HT-29 (cell line): Measurements from ENCODE around the gene METAP1D. TPM values are rescaled to one million over a fixed set of nuclear protein-coding genes. Genes with fewer than 3 reads are reported as not detected.
A peak's percentile ranks its signal among the peaks of the same experiment; 100 is the strongest.
"Not testable (repeated sequence)": the region's sequence is repeated elsewhere in the genome, so short reads cannot be mapped to it uniquely, and the experiment has no call there.

Source experiments
- DNase-seq: peaks from one replicate; pipeline ENCODE4 v3.0.0-alpha.2; 2015; ENCODE audit warnings: low spot score
- total RNA-seq: library from RNA; depleted of rRNA; stranded (reverse); fragments of >200 nt; shearing (Covaris generic); gene quantifications from 2 replicates; pipeline ENCODE4 v1.2.3, GENCODE V29; 2014

The METAP1D gene
- total RNA-seq, 1 experiment from 2014 or later, result 8.5 TPM

DNA sequence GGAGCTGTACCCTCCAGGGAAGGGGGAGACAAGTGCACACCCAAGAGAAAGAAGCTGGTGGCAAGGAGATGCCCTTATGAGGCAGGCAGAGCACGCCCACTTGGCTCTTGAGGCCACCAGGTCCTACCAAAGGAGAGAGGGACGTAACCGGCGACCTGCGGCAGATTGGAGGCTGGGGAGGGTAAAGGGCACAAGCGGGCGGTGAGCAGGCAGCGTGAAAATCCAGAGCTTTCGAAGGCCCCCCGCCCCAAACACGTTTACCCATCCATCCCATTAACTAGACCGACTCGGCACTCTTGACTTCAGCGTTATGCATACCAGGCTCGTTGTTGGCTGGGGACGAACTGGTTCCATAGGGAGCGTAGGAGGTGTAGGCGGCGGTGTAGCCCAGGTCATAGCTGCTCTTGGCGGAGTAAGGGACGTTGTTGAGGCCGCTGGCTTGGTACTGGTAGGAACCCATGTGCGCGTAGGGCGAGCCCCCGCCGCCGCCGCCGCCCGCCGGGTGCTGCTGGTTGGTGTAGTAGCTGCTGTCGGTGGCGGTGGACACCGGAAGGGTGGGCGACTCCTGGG is 102.2 kb downstream of the METAP1D start:
- DNase-seq, result no peak

DNA sequence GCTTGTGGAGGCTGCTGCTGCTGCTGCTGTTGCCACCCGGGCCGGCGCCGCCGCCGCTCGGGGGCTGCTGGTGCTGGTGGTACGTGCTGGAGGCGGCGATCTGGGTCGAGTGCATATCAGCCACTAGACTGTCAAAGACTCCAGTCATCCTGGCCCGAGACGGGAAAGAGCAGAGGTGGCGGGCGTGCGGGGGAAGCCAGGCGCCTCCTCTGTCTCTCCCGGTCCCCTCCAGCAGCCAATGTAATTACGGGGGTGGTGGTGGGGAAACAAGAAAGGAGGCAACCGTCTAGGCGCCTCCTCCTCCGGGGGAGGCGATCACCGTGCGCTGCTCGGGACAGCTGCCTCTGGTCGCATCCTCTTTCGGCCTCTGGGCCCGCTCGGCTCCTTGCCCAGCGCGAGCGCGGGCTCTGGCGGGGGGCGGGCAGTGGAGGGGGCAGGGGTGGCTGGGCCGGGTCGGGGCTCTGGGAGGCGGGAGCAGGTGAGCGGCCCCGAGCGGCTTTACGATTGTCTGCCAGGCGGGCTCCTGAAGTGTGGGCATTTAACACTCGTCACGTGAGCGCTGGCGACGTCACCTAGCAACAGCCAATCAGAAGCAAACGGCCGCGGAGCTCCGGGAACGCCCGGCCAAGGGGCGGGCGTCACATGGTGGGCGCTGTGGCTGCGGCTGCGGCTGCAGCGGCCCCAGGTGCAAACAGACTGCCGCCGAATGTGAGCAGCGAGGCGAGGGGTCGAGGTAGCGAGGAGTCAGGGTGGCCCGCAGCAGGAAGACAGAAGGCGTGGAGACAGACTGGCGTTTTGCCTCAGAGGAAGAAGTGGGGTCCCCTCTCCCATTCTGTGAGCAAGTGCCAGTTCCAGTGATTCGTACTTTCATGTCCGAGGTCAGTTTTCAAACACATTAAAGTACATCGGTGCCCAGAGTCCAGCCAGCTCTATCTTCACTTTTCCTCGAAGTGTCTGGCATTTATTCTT is 102.9 kb downstream of the METAP1D start, which contains the start of gene DLX2:
TSS of gene DLX2 (minus strand) at position 510 of the 969 bp plus-strand sequence. CDS start at position 148, 362 bp downstream.
- peak; percentile 80 for DNase-seq

DNA sequence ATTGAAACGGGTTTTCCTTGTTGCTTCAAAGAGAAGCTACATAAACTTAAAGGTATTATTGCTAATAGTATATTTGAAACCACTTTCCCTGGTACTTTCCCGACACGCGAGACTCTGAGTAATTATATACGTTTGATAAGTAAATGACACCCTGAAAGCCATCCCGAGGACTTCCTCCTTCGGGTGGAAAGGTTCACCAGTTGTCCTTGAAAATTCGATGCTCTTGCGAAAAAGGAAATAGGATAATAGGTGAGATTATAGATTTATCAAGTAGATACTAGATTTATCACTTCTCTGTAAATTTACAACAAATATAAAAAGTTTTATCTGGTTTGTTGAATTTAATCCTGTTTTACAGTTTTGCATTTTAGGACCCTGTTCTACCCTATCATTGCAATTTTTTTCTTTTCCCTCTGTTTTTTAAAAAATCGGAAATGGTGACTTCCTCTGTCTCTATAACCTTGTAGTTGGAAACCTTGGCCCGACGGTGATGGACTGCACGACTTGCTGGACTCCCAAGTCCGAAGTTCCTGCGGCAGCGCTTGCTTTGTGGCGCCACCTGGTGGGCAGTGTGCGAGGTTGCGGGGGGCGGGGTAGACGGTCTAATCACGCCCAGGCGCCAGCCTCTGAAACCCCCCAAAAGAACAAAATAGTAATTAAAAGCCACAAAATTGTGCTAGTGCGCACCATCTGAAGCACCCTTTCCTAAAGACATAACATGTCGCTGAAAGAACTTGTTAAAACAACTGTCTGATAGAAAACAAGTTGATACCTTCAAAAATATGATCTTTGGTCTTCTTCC is 103.9 kb downstream of the METAP1D start:
- peak; percentile 88 for DNase-seq

DNA sequence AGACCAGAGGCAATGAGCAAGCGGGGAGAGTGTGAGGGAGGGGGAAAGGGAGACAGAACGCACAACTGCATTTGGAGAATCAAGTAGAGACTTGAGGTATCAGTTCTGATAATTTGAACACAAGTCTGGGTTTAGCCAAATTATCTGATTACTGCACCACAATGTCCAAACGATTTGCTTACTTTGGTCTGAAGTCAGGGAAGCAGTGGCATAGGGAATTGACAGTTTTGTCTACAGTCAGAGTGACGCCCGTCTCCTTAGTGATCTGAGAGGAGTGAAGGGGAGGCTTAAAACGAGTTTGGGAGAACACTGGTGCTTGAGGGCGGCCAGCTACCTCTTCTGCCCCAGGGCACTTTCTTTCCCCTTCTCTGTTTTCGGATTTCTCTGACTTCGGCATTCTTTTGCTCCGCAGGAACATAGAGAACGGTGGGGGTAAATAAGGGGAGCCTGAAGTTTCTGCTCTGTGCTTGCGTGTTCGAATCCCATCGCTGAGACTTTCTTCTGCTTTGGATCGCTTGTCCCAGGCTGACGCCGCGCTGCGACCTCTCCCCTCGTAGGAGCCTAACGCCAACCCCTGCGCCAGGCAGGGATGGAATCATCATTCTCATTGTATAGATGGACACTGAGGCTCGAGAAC is 105.8 kb downstream of the METAP1D start:
- DNase-seq, result no peak

DNA sequence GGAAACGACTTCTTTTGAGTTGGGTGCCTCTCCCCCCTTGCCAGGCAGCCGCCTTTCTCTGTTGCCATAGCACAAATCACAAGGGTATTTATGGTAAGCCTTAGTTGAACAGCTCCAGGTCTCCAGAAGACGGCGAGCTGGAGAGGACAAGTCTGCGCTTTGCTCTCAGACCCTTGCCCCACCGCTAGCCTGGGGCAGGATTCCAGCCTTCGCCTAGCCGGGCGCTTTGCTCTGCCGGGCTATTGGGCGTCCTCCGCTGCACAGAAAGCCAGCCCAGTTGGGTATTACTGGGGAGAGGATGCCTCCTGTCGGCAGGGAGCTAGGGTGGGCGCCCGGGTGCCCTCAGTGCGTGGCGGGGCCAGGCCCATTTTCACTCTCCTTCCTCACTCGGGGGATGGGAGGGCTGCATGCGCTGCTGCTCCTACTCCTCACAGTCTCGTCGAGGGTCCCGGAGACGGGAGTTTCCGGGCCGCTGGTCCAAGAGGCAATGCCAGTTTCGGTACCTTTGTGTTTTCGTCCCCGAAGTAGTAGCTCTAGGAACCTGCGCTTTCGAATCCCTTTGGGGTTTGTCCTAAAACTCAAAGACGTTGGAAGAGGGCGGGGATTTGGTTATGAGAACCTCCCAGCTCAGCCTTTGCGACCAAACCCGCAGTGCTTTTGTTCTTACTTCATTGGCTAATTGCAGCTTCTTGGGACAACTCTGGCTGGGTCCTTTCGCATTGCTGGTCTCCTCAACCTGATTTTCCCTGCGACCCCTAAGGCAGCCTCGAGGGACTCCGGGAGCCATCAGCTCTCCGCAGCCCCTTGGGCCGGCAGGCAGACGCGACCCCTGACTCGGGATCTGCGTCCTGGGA is 106.6 kb downstream of the METAP1D start:
- peak; percentile 38 for DNase-seq

DNA sequence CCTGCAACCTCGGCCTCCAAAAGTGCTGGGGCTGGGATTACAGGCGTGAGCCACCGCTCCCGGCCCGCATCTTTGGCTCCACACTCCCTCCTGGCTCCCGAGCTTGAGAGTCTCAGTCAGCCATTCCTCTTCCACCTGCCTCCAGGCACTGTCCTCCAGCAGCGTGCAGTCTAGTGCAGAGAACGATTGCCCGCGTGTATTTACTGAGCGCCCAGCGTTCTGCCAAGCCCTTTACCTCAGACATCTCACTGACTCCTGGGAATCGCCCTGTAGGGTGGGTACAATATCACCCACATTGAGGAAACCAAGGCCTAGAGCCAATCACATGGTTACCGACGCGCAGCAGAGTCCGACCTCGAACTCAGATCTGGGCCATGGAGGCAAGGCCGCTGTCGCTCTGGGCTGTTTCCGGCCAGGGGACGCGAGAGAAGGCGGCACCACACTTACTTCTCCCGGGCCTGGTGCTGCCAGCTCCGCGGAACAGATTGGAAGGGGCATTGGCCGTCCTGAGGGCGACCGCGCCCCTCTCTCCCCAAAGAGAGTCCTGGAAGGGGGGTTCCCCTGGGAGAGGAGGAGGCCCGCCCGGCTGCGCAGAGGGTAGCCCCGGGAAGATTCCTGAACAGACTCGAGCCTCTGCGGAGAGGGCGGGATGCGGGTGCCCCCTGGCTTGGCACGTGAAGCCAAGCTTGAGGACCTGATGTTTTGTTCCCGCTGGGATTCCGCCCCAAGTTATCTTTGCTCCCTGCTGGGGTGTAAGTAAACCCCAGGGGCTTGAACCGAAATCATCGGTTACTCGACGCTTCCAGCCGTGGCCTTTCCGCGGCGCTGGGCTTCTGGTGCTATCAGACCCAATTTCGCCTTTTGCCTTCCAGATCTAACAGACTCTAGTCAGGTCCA is 108.2 kb downstream of the METAP1D start:
- no peak for DNase-seq

DNA sequence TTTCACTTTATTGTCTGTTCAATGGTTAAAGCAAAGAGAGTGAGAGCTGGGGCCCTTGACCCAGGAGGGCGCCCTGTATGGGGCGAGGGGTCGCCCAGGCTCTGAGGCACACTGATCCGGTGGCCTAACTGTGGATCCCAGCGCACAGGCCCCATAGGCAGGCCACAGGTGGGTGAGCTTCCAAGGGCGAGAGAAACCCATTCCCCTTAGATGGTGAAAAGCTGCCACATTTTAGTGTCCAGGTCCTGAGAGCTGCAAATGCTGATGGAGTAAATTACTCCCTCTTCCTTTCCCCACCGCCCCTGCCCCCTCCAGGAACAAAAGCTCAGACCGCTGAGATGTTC is 108.8 kb downstream of the METAP1D start:
- no peak for DNase-seq

DNA sequence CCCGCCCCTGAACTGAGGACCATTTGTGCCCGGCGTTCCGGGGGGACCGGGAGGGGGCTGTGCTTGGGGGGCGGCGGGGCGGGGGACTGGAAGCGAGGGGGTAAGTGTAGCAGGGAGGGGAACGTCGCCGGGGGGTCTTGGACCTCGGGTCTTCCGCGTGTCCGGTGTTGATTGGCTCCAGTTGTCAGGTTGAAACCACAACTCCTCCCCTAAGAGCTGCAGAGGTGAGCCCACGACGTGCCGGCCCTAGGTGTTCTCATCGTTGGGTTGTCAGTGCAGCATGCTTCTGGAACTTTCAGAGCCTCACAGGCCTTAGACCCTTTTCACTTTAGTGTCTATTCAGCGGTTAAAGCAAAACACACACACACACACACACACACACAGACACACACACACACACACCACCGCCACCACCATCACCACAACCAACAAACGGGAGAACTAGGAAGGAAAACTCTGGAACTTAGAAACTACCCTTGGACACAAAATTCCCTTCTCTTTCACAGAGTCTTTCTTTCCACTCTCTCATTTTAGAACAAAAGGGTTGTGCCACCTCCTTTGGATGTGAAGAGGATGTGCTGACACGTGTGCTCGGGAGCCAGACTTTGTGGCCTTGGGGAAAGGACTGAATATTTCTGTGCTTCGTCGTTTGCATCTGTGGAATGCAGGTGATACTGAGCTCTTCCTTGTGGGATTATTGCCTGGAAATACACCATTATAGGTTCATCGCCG is 109.7 kb downstream of the METAP1D start:
- DNase-seq, result no peak

DNA sequence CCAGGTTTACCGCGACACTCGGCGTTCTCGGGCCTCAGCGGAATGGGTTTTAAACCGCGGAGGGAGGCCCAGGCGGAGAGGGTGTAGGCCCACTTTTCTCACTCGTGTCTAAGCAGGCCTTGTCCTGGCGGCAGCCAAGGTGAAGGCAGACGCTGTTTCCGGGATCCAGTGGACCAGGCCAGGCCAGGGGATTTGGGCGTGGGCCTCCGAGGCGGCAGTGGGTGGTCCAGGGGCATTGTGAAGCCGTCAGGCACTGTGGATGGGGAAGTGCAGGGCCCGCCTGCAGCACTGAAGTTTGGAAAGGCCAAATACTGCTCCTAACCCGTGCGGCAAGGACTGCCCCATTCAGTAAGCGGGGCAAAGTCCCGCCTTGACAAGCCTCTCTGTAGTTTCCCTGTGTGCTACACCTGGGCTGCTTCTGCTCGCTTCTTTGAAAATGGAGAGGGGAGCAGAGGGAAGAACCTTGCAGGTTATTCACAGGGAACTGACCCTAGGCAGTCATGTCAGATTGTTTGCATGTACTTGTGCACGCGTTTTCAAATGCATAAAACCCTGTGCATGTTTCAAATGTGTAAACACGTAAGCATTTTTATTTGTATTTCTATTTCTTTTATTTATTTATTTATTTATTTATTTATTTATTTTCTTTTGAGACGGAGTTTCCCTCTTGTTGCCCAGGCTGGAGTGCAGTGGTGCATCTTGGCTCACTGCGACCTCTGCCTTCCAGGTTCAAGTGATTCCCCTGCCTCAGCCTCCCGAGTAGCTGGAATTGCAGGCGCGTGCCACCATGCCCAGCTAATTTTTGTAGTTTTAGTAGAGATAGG is 110.4 kb downstream of the METAP1D start:
- DNase-seq, result no peak

DNA sequence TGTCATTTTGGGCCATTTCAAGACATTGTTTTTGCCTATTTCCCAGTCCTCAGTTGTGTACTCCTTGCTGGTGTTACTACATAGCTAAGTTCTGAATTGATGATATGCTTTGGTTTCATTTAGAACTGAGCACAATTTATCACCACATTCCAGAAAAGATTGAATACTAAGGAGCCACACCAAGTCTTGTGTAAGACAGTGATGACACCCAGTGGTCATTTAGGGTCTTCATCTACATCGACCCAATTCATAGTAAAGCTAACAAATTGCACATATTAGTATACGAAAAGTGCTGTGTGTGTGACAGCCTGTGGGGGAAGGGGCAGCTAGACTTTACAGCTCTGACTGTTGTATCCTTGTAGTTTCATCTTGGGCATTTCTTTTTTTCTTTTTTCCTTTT is 113.9 kb downstream of the METAP1D start:
- no peak for DNase-seq

DNA sequence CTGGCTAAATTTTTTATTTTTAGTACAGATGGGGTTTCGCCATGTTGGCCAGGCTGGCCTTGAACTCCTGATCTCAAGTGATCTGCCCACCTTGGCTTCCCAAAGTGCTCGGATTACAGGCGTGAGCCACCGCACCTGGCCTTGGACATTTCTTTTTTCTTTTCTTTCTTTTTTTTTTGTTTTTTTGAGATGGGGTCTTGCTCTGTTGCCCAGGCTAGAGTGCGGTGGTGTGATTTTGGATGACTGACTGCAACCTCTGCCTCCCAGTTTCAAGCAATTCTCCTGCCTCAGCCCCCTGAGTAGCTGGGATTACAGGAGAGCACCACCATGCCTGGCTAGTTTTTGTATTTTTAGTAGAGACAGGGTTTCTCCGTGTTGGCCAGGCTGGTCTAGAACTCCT is 114.4 kb downstream of the METAP1D start:
- not testable (repeated sequence) for DNase-seq

DNA sequence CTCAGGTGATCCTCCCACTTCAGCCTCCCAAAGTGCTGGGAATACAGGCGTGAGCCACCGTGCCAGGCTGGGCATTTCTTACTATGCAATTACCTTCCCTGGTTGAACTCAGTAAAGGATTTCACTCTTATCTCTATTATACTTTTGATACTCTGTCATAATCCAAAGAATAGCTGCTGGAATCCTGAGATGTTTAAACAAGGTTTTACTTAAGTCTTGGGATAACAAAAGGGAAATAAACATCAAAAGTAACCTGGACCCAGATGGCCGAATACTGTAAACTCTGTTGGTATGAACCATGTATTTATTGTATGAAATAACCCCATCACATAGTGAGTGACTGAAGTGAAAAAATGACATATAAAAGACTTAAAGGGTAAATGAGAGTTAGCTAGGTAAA is 114.8 kb downstream of the METAP1D start:
- no peak for DNase-seq

DNA sequence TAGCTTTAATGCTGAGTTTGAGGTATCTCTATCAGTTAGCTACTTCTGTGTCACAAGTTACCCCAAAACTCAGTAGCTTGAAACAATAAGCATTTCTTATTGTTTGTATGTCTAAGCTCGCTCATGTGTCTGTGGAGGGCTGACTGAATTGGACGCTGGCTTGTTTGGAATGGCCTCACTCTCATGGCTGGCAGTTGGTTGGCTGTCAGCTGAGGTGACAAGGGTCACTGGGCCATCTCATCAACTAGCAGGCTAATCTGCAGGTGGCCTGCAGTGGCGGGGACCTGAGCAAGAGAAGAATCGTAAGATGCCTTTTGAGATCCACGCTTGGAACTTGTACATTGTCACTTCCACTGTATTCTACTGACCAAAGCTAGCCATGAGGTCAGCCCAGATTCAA is 116.4 kb downstream of the METAP1D start:
- DNase-seq, result no peak

DNA sequence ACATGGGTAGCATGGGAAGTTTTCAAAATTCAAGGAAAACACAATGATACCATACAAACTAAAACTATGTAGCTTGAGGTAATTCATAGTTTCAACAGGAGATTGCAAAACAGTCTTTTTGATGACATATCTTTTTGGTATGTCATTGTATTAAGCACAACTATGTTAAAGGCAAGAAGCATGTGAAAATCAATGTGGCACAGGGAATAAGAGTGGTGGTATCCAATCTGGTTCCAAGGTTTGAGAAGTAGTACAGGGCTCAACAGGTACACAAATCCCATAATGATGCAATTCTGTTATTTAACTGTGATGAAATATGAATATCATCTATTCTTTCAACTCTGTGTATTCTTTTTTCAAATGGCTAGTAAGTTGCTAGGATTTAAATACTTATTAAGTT is 119.3 kb downstream of the METAP1D start:
- DNase-seq, result no peak

DNA sequence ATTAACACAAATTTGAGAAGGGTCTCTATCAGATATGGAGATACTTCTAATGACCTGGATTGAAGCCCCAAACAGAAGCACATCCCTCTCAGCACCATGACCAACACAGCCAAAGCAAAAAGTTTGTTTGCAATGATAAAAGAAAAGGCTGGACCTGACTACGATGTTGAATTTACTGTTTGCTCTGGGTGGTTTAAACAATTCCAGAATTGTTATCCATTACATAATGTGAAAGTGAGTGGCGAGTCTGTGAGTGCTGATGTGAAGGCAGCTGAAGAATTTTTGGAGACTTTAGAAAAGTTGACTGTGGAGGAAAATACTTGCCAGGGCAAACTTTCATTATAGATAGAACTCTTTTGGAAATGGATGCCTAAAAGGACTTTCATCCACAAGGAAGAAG is 120.4 kb downstream of the METAP1D start:
- no peak for DNase-seq

DNA sequence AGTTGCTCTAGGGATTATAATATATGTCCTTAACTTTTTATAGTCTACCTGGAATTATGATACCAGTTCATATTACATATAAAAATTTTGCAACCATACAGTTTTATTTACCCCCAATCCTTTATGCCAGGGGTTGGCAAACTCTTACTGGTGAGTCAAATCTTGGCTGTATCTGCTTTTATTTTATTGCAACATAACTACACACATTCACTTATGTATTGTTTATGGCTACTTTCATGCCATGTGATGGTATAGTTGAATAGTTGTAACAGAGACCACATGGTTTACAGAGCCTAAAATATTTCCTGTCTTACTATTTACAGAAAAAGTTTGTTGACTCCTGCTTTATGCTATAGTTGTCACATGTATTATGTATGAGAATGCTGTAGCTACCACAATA is 128.7 kb downstream of the METAP1D start:
- DNase-seq, result no peak

DNA sequence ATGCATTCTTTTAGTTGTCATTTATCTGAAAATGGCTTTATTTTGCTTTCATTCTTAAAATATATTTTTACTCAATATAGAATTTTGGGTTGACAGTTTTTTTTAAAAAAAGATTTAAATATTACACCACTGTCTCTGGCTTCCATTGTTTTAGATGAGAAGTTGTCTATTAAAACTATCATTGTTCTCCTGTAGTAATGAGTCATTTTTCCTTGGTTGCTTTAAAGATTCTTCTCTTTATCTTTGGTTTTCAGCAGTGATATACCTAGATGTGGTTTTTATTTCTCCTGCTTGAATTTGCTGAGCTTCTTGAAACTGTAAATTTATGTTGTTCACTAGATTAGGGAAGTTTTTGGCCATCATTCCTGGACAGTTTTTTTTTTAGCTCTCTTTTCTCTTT is 129.7 kb downstream of the METAP1D start:
- DNase-seq, result no peak
